Stimulated activated CD4-positive, alpha-beta T cell treated with anti-CD3 and anti-CD28 coated beads, TNF-alpha, amount 100 ng/mL, for 24 hours (primary cell): ENCODE measurements around the gene STEAP4.

Source experiments
- DNase-seq, 3 experiments: peaks; one replicate each; pipeline ENCODE4 v3.0.0-alpha.2; 2020; ENCODE audit warnings: low read depth in 3 of 3

STEAP4 gene

GRCh38 chr7:88306590-88307048 is at the start of gene STEAP4:
TSS of gene STEAP4 (minus strand) at chr7:88306894. CDS start at chr7:88284269, 22,625 bp downstream.
- no peak for DNase-seq

- no peak for DNase-seq
These were observed 48.3 kb upstream of the STEAP4 start for GRCh38 chr7:88355011-88355410.

- no peak for DNase-seq
These were observed 43.4 kb upstream of the STEAP4 start for GRCh38 chr7:88350118-88350517.

- no peak for DNase-seq
These were observed 40.8 kb upstream of the STEAP4 start for GRCh38 chr7:88347517-88347916.

GRCh38 chr7:88347090-88347489 is 40.4 kb upstream of the STEAP4 start:
- DNase-seq = no peak

- no peak for DNase-seq
These were observed 39.7 kb upstream of the STEAP4 start for GRCh38 chr7:88346357-88346756.

GRCh38 chr7:88344956-88345832 is 38.5 kb upstream of the STEAP4 start:
- DNase-seq = no peak

- DNase-seq = no peak
These were observed 37.6 kb upstream of the STEAP4 start for GRCh38 chr7:88344271-88344670.

GRCh38 chr7:88339195-88339922 is 32.7 kb upstream of the STEAP4 start:
- no peak for DNase-seq

GRCh38 chr7:88338503-88338902 is 31.8 kb upstream of the STEAP4 start:
- no peak for DNase-seq

GRCh38 chr7:88337572-88337971 is 30.9 kb upstream of the STEAP4 start:
- DNase-seq = no peak

GRCh38 chr7:88331322-88331721 is 24.6 kb upstream of the STEAP4 start:
- DNase-seq = no peak

GRCh38 chr7:88329532-88330463 is 23.1 kb upstream of the STEAP4 start:
- no peak for DNase-seq

GRCh38 chr7:88328787-88329186 is 22.1 kb upstream of the STEAP4 start:
- no peak for DNase-seq

- DNase-seq = no peak
These were observed 18.0 kb upstream of the STEAP4 start for GRCh38 chr7:88324699-88325098.

- DNase-seq = no peak
These were observed 15.5 kb upstream of the STEAP4 start for GRCh38 chr7:88322151-88322550.

GRCh38 chr7:88321694-88322093 is 15.0 kb upstream of the STEAP4 start:
- DNase-seq = no peak

- DNase-seq = no peak
These were observed 11.5 kb upstream of the STEAP4 start for GRCh38 chr7:88318196-88318595.

GRCh38 chr7:88317422-88317821 is 10.7 kb upstream of the STEAP4 start:
- no peak for DNase-seq

GRCh38 chr7:88316456-88316855 is 9.8 kb upstream of the STEAP4 start:
- no peak for DNase-seq

GRCh38 chr7:88315522-88315921 is 8.8 kb upstream of the STEAP4 start:
- no peak for DNase-seq

GRCh38 chr7:88314061-88314491 is 7.4 kb upstream of the STEAP4 start:
- no peak for DNase-seq
